Pons (tissue), 1 donor: Measurements from ENCODE around the gene CABLES1.

Experiments used
- DNase-seq: peaks from one replicate; pipeline ENCODE4 v3.0.0-alpha.2; 2016; ENCODE audit warnings: low spot score

The CABLES1 gene

GRCh38 chr18:23301972-23302371 is 166.7 kb downstream of the CABLES1 start:
- DNase-seq: no peak

GRCh38 chr18:23302511-23302850 is 167.2 kb downstream of the CABLES1 start:
- DNase-seq: no peak

GRCh38 chr18:23302851-23303527 is 167.7 kb downstream of the CABLES1 start:
- DNase-seq: no peak

GRCh38 chr18:23306822-23307221 is 171.5 kb downstream of the CABLES1 start:
- no peak for DNase-seq

- DNase-seq: no peak
Observed at GRCh38 chr18:23307567-23308295, 172.4 kb downstream of the CABLES1 start.
